ENCODE measurements around the gene BABAM2. TPM values are rescaled to one million over a fixed set of nuclear protein-coding genes. Genes with fewer than 3 reads are reported as not detected.

Gene BABAM2
- total and polyA plus RNA-seq, 9 of the 15 experiments (the other 6 are each of a cell fraction or from before 2014, with no cell fraction given): 10.9 to 37.4 (median 25.6) TPM

- Histone ChIP-seq H3K36me3 (ENCODE audit: control insufficient read depth, insufficient read depth, low read length) (no peaks in the 10 kb centered on the region), H4K20me1 (replicated peaks; ENCODE audit: control insufficient read depth, insufficient read depth, low read length) (0 out of 2 replicates have a peak, but pooled peaks cover 6% of the 10 kb centered on the region), H3K79me2 (ENCODE audit: control insufficient read depth, insufficient read depth, low read length) (no peaks in the 10 kb centered on the region), H3K4me2 (ENCODE audit: insufficient read depth, low read length) (no peak overlapping the region), H3K9ac (ENCODE audit: insufficient read depth in 1 of 2, low read depth in 2 of 2, low read length in 2 of 2) (no peak overlapping the region), H3K9me1 (ENCODE audit: control insufficient read depth, insufficient read depth, low read length) (no peaks in the 10 kb centered on the region), H3K27ac (ENCODE audit: extremely low read depth, low read depth, low read length) (no peak overlapping the region), H3K4me1 (replicated peaks in 1 of 2; ENCODE audit: control insufficient read depth in 2 of 2, insufficient read depth in 2 of 2, low read length in 2 of 2) (no peaks in the 10 kb centered on the region), H3K9me3 (replicated peaks; ENCODE audit: control insufficient read depth, insufficient read depth, low read depth, low read length) (no peaks in the 10 kb centered on the region), H3K4me3 (no peak overlapping the region), H2AFZ (ENCODE audit: low read depth, low read length) (no peak overlapping the region), H3K27me3 (ENCODE audit: control insufficient read depth in 2 of 2, insufficient read depth in 2 of 2, low read length in 2 of 2) (no peaks in the 10 kb centered on the region)
- ATAC-seq (no peak), DNase-seq (ENCODE audit: extremely low read depth in 1 of 4, low spot score in 3 of 4) (no peak), FAIRE-seq (no peak)
- CTCF ChIA-PET (ENCODE audit: low intra/inter-chr PET ratio): no interaction called here
- WGBS (ENCODE audit: insufficient coverage, low coverage, missing lambda C conversion rate): 21% methylated on average over 2 of the region's 2 CpGs
- intact Hi-C loops (cut with micrococcal nuclease) (no loop called here), in situ Hi-C loops (cut with MboI) (no loop called here)
- POLR2A ChIA-PET: no interaction called here
- no TSS peak for BruUV-seq (replicated peaks)
- TF ChIP-seq POLR2AphosphoS5 (IDR thresholded peaks at IDR 0.05; ENCODE audit: control insufficient read depth, insufficient read depth, low read depth, low read length): no peak
- no peak for TF ChIP-seq SPI1 (IDR thresholded peaks at IDR 0.05; ENCODE audit: borderline replicate concordance, low read depth, low read length)
- no peak for TF ChIP-seq IFI16 (CRISPR knock-in tag; IDR thresholded peaks at IDR 0.05)
- TF ChIP-seq ZNF354B (CRISPR knock-in tag; IDR thresholded peaks at IDR 0.05): no peak
Measured at GRCh38 chr2:28082131-28082530, 191.6 kb downstream of the BABAM2 start.

DNA sequence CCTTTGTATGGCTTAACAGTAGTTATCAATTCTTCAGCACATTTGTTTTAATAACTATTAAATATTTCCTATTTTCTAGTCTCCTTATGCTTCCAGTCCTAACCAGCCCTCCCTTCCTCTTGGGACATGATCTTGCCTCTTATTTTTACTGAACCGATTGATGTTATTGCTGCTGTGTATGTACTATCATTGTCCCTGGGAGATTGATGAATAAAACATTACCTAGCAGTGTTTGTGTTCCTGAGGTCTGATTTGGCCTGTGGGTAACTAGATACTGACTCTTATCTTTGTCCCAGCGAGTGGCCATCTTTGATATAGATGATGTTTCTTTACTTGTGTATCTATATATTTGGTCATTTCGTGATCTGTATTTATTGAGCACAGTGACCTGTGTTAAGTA, 192.9 kb downstream of the BABAM2 start:
- CTCF ChIA-PET (ENCODE audit: low intra/inter-chr PET ratio): no interaction called here
- no peaks in the 10 kb centered on the region for H3K79me2 ChIP-seq (ENCODE audit: control insufficient read depth, insufficient read depth, low read length)
- no peaks in the 10 kb centered on the region for H3K9me3 ChIP-seq (replicated peaks; ENCODE audit: control insufficient read depth, insufficient read depth, low read depth, low read length)
- no TSS peak for BruUV-seq (replicated peaks)
- H3K4me2 ChIP-seq (ENCODE audit: insufficient read depth, low read length): no peak overlapping the region
- in situ Hi-C loops (cut with MboI): no loop called here
- H2AFZ ChIP-seq (ENCODE audit: low read depth, low read length): no peak overlapping the region
- ATAC-seq: no peak
- no peak for DNase-seq (ENCODE audit: extremely low read depth in 1 of 4, low spot score in 3 of 4)
- FAIRE-seq: no peak
- 9% methylated on average over 3 of the region's 3 CpGs for WGBS (ENCODE audit: insufficient coverage, low coverage, missing lambda C conversion rate)
- 0 out of 2 replicates have a peak, but pooled peaks cover 6% of the 10 kb centered on the region for H4K20me1 ChIP-seq (replicated peaks; ENCODE audit: control insufficient read depth, insufficient read depth, low read length)
- H3K27me3 ChIP-seq (ENCODE audit: control insufficient read depth in 2 of 2, insufficient read depth in 2 of 2, low read length in 2 of 2): no peaks in the 10 kb centered on the region
- intact Hi-C loops (cut with micrococcal nuclease): no loop called here
- no peak for TF ChIP-seq POLR2B (IDR thresholded peaks at IDR 0.05; ENCODE audit: low read depth, partially characterized antibody)
- TF ChIP-seq SREBF2 (CRISPR knock-in tag; IDR thresholded peaks at IDR 0.05): no peak
- TF ChIP-seq, protein P1, sequence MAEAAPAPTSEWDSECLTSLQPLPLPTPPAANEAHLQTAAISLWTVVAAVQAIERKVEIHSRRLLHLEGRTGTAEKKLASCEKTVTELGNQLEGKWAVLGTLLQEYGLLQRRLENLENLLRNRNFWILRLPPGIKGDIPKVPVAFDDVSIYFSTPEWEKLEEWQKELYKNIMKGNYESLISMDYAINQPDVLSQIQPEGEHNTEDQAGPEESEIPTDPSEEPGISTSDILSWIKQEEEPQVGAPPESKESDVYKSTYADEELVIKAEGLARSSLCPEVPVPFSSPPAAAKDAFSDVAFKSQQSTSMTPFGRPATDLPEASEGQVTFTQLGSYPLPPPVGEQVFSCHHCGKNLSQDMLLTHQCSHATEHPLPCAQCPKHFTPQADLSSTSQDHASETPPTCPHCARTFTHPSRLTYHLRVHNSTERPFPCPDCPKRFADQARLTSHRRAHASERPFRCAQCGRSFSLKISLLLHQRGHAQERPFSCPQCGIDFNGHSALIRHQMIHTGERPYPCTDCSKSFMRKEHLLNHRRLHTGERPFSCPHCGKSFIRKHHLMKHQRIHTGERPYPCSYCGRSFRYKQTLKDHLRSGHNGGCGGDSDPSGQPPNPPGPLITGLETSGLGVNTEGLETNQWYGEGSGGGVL (CRISPR knock-in tag; IDR thresholded peaks at IDR 0.05): no peak
- POLR2A ChIA-PET: no interaction called here
- H3K27ac ChIP-seq (ENCODE audit: extremely low read depth, low read depth, low read length): no peak overlapping the region
- no peaks in the 10 kb centered on the region for H3K36me3 ChIP-seq (ENCODE audit: control insufficient read depth, insufficient read depth, low read length)
- H3K9me1 ChIP-seq (ENCODE audit: control insufficient read depth, insufficient read depth, low read length): no peaks in the 10 kb centered on the region
- H3K4me3 ChIP-seq: no peak overlapping the region
- no peaks in the 10 kb centered on the region for H3K4me1 ChIP-seq (replicated peaks in 1 of 2; ENCODE audit: control insufficient read depth in 2 of 2, insufficient read depth in 2 of 2, low read length in 2 of 2)
- H3K9ac ChIP-seq (ENCODE audit: insufficient read depth in 1 of 2, low read depth in 2 of 2, low read length in 2 of 2): no peak overlapping the region
